ENCODE measurements around the gene PPIE. TPM values are rescaled to one million over a fixed set of nuclear protein-coding genes. Genes with fewer than 3 reads are reported as not detected.

Gene PPIE
- total RNA-seq, 1 experiment from 2014 or later = 42.5 TPM

DNA sequence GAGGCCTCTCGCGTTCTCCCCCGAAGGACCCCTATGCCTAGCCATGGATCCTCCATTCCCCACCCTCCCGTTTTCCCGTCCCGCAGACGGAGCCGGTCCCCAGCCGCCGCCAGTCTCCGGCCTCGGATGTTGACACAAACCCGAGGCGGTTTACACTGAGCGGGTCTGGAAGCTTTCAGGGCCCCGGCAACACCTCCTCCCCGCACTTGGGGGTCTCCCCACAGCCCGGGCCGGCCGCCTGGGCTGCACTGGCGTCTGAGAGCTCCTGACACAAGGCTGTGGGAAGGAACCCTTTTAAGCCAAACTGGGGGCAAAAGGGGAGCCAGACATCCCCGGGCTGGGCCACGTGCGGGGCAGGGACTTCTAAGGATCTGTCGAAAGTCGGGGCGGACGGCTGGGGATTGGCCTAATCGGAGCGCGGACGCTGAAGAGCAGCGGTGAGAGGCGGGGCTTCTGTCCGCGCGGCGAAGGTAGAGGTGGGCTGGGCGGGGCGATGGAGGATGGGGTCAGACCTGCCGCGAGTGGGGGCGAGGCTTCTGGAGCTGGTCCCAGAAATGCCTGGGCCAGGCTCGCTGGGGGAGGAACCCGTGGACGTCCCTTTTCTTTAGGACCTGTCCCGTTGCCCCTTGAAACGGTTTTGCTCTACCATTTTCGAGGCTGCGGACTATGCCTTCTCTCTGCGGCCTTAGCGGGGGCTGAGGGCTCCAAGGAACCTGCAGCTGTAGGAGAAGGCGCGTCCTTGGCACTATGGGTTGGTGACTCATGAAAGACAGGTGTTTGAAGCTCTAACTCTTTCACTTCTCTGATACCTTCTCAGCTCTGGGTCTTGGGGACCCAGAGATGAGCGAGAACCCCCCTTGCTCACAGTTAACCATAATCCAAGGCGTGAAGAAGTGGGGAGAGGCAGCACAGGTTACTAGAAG is 46.3 kb upstream of the PPIE start (continued):
- TF ChIP-seq, protein P1, sequence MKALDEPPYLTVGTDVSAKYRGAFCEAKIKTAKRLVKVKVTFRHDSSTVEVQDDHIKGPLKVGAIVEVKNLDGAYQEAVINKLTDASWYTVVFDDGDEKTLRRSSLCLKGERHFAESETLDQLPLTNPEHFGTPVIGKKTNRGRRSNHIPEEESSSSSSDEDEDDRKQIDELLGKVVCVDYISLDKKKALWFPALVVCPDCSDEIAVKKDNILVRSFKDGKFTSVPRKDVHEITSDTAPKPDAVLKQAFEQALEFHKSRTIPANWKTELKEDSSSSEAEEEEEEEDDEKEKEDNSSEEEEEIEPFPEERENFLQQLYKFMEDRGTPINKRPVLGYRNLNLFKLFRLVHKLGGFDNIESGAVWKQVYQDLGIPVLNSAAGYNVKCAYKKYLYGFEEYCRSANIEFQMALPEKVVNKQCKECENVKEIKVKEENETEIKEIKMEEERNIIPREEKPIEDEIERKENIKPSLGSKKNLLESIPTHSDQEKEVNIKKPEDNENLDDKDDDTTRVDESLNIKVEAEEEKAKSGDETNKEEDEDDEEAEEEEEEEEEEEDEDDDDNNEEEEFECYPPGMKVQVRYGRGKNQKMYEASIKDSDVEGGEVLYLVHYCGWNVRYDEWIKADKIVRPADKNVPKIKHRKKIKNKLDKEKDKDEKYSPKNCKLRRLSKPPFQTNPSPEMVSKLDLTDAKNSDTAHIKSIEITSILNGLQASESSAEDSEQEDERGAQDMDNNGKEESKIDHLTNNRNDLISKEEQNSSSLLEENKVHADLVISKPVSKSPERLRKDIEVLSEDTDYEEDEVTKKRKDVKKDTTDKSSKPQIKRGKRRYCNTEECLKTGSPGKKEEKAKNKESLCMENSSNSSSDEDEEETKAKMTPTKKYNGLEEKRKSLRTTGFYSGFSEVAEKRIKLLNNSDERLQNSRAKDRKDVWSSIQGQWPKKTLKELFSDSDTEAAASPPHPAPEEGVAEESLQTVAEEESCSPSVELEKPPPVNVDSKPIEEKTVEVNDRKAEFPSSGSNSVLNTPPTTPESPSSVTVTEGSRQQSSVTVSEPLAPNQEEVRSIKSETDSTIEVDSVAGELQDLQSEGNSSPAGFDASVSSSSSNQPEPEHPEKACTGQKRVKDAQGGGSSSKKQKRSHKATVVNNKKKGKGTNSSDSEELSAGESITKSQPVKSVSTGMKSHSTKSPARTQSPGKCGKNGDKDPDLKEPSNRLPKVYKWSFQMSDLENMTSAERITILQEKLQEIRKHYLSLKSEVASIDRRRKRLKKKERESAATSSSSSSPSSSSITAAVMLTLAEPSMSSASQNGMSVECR (CRISPR knock-in tag; IDR thresholded peaks at IDR 0.05; ENCODE audit: borderline replicate concordance) = peak; percentile 34; the same call in 1 of the 2 replicates
- TF ChIP-seq, protein P2, sequence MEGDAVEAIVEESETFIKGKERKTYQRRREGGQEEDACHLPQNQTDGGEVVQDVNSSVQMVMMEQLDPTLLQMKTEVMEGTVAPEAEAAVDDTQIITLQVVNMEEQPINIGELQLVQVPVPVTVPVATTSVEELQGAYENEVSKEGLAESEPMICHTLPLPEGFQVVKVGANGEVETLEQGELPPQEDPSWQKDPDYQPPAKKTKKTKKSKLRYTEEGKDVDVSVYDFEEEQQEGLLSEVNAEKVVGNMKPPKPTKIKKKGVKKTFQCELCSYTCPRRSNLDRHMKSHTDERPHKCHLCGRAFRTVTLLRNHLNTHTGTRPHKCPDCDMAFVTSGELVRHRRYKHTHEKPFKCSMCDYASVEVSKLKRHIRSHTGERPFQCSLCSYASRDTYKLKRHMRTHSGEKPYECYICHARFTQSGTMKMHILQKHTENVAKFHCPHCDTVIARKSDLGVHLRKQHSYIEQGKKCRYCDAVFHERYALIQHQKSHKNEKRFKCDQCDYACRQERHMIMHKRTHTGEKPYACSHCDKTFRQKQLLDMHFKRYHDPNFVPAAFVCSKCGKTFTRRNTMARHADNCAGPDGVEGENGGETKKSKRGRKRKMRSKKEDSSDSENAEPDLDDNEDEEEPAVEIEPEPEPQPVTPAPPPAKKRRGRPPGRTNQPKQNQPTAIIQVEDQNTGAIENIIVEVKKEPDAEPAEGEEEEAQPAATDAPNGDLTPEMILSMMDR (IDR thresholded peaks at IDR 0.05) = no peak
- no peak for TF ChIP-seq NR1H2 (CRISPR knock-in tag; IDR thresholded peaks at IDR 0.05)
- no peak for TF ChIP-seq ZNF232 (CRISPR knock-in tag; IDR thresholded peaks at IDR 0.05)
- TF ChIP-seq MXD4 (CRISPR knock-in tag; IDR thresholded peaks at IDR 0.05; ENCODE audit: borderline replicate concordance) = no peak
- TF ChIP-seq, protein P3, sequence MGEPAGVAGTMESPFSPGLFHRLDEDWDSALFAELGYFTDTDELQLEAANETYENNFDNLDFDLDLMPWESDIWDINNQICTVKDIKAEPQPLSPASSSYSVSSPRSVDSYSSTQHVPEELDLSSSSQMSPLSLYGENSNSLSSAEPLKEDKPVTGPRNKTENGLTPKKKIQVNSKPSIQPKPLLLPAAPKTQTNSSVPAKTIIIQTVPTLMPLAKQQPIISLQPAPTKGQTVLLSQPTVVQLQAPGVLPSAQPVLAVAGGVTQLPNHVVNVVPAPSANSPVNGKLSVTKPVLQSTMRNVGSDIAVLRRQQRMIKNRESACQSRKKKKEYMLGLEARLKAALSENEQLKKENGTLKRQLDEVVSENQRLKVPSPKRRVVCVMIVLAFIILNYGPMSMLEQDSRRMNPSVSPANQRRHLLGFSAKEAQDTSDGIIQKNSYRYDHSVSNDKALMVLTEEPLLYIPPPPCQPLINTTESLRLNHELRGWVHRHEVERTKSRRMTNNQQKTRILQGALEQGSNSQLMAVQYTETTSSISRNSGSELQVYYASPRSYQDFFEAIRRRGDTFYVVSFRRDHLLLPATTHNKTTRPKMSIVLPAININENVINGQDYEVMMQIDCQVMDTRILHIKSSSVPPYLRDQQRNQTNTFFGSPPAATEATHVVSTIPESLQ (CRISPR knock-in tag; IDR thresholded peaks at IDR 0.05) = no peak
- peak; percentile 94 for TF ChIP-seq MAX (CRISPR knock-in tag; IDR thresholded peaks at IDR 0.05)
- TF ChIP-seq NR2C2 (CRISPR knock-in tag; IDR thresholded peaks at IDR 0.05) = no peak
- no peak for TF ChIP-seq JAZF1 (CRISPR knock-in tag; IDR thresholded peaks at IDR 0.05)
- peak; percentile 49; the same call in 1 of the 2 replicates for TF ChIP-seq CREM (CRISPR knock-in tag; IDR thresholded peaks at IDR 0.05)
- TF ChIP-seq, protein P4, sequence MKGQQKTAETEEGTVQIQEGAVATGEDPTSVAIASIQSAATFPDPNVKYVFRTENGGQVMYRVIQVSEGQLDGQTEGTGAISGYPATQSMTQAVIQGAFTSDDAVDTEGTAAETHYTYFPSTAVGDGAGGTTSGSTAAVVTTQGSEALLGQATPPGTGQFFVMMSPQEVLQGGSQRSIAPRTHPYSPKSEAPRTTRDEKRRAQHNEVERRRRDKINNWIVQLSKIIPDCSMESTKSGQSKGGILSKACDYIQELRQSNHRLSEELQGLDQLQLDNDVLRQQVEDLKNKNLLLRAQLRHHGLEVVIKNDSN (CRISPR knock-in tag; IDR thresholded peaks at IDR 0.05) = peak; percentile 61; the same call in 1 of the 2 replicates
- 0 out of 2 replicates have a peak, but pooled peaks have one; percentile 44 for TF ChIP-seq TEAD1 (CRISPR knock-in tag; IDR thresholded peaks at IDR 0.05)
- TF ChIP-seq FOXK1 (CRISPR knock-in tag; IDR thresholded peaks at IDR 0.05) = 0 out of 2 replicates have a peak, but pooled peaks have one; percentile 72
- peak; percentile 41; the same call in 1 of the 2 replicates for TF ChIP-seq NFYB (CRISPR knock-in tag; conservative IDR thresholded peaks at IDR 0.05; ENCODE audit: low read depth)
- TF ChIP-seq ZNF281 (CRISPR knock-in tag; IDR thresholded peaks at IDR 0.05) = peak; percentile 68; the same call in 1 of the 2 replicates
- no peak for TF ChIP-seq ZNF425 (CRISPR knock-in tag; conservative IDR thresholded peaks at IDR 0.05)
- TF ChIP-seq IRF1 (CRISPR knock-in tag; IDR thresholded peaks at IDR 0.05) = peak; percentile 65; the same call in 1 of the 2 replicates
- TF ChIP-seq SMAD3 (CRISPR knock-in tag; IDR thresholded peaks at IDR 0.05; ENCODE audit: borderline replicate concordance) = peak; percentile 68; the same call in 1 of the 2 replicates
- TF ChIP-seq SP1 (CRISPR knock-in tag; conservative IDR thresholded peaks at IDR 0.05) = no peak
- TF ChIP-seq ETV6 (CRISPR knock-in tag; IDR thresholded peaks at IDR 0.05) = peak; percentile 89
